ENCODE data around the gene LOXL3.

LOXL3 gene

GRCh38 chr2:74531666-74532065, 22.1 kb downstream of the LOXL3 start:
- H3K27ac Mint-ChIP-seq, result peak overlapping the region; percentile 99

GRCh38 chr2:74530239-74531187, 23.2 kb downstream of the LOXL3 start:
- peak; percentile 68 for DNase-seq
- H3K36me3 Mint-ChIP-seq (ENCODE audit: low read depth), result peaks cover 76% of the 10 kb centered on the region
- no peaks in the 10 kb centered on the region for H3K27me3 Mint-ChIP-seq
- H3K4me3 Mint-ChIP-seq, result peak overlapping the region; percentile 100
- H3K9me3 Mint-ChIP-seq, result no peaks in the 10 kb centered on the region
- peak overlapping the region; percentile 99 for H3K27ac Mint-ChIP-seq
- H3K4me1 Mint-ChIP-seq (ENCODE audit: low read depth), result peaks cover 40% of the 10 kb centered on the region

More at GRCh38 chr2:74531666-74532065, 22.1 kb downstream of the LOXL3 start:
- H3K27me3 Mint-ChIP-seq, result no peaks in the 10 kb centered on the region
- no peak for DNase-seq
- H3K9me3 Mint-ChIP-seq, result no peaks in the 10 kb centered on the region
- H3K36me3 Mint-ChIP-seq (ENCODE audit: low read depth), result peaks cover 65% of the 10 kb centered on the region
- peak overlapping the region; percentile 100 for H3K4me3 Mint-ChIP-seq
- H3K4me1 Mint-ChIP-seq (ENCODE audit: low read depth), result peaks cover 35% of the 10 kb centered on the region

GRCh38 chr2:74529357-74530238, 24.1 kb downstream of the LOXL3 start, which contains the start of the genes AUP1 and HTRA2:
Gene AUP1, minus strand, starts transcription at chr2:74529706. Its CDS starts 77 bp downstream, at chr2:74529629.
Gene HTRA2, plus strand, starts transcription at chr2:74529933. Its CDS starts 74 bp downstream, at chr2:74530007.
- no peaks in the 10 kb centered on the region for H3K27me3 Mint-ChIP-seq
- peaks cover 40% of the 10 kb centered on the region for H3K4me1 Mint-ChIP-seq (ENCODE audit: low read depth)
- H3K36me3 Mint-ChIP-seq (ENCODE audit: low read depth), result peaks cover 82% of the 10 kb centered on the region
- H3K9me3 Mint-ChIP-seq, result no peaks in the 10 kb centered on the region
- peak within 1 kb of the TSS; percentile 99 for H3K27ac Mint-ChIP-seq
- H3K4me3 Mint-ChIP-seq, result peak within 1 kb of the TSS; percentile 100
- peak; percentile 94 for DNase-seq

- Mint-ChIP-seq H3K27ac (peak overlapping the region; percentile 99), H3K4me1 (ENCODE audit: low read depth) (peaks cover 40% of the 10 kb centered on the region), H3K27me3 (no peaks in the 10 kb centered on the region), H3K4me3 (peak overlapping the region; percentile 100), H3K36me3 (ENCODE audit: low read depth) (peaks cover 79% of the 10 kb centered on the region), H3K9me3 (no peaks in the 10 kb centered on the region)
- no peak for DNase-seq
Observed at GRCh38 chr2:74528600-74529356, 25.0 kb downstream of the LOXL3 start.

- Mint-ChIP-seq H3K4me1 (ENCODE audit: low read depth) (peaks cover 40% of the 10 kb centered on the region), H3K27ac (peak overlapping the region; percentile 99), H3K36me3 (ENCODE audit: low read depth) (peaks cover 70% of the 10 kb centered on the region)
Observed at GRCh38 chr2:74527741-74528140, 26.0 kb downstream of the LOXL3 start.

GRCh38 chr2:74526649-74527230, 27.0 kb downstream of the LOXL3 start:
- Mint-ChIP-seq H3K4me3 (peak overlapping the region; percentile 10), H3K9me3 (no peaks in the 10 kb centered on the region), H3K27me3 (no peaks in the 10 kb centered on the region), H3K27ac (peak overlapping the region; percentile 33), H3K4me1 (ENCODE audit: low read depth) (peaks cover 34% of the 10 kb centered on the region), H3K36me3 (ENCODE audit: low read depth) (peaks cover 60% of the 10 kb centered on the region)
- DNase-seq, result no peak

More at GRCh38 chr2:74527741-74528140, 26.0 kb downstream of the LOXL3 start:
- Mint-ChIP-seq H3K4me3 (peak overlapping the region; percentile 100), H3K9me3 (no peaks in the 10 kb centered on the region), H3K27me3 (no peaks in the 10 kb centered on the region)
- DNase-seq, result no peak

- H3K4me3 Mint-ChIP-seq, result peak within 1 kb of the TSS; percentile 47
- H3K27me3 Mint-ChIP-seq, result no peaks in the 10 kb centered on the region
- H3K36me3 Mint-ChIP-seq (ENCODE audit: low read depth), result peaks cover 53% of the 10 kb centered on the region
- peak within 1 kb of the TSS; percentile 38 for H3K27ac Mint-ChIP-seq
- no peaks in the 10 kb centered on the region for H3K9me3 Mint-ChIP-seq
- H3K4me1 Mint-ChIP-seq (ENCODE audit: low read depth), result peaks cover 27% of the 10 kb centered on the region
- no peak for DNase-seq
Observed at GRCh38 chr2:74525717-74526648, 27.8 kb downstream of the LOXL3 start, which contains the start of gene DQX1. Gene DQX1, minus strand, starts transcription at chr2:74526231. Its CDS starts 502 bp downstream, at chr2:74525729.

- Mint-ChIP-seq H3K27me3 (peaks cover 7% of the 10 kb centered on the region), H3K27ac (peak overlapping the region; percentile 38), H3K4me3 (no peak overlapping the region), H3K4me1 (ENCODE audit: low read depth) (peaks cover 23% of the 10 kb centered on the region), H3K36me3 (ENCODE audit: low read depth) (peaks cover 46% of the 10 kb centered on the region), H3K9me3 (no peaks in the 10 kb centered on the region)
- DNase-seq, result no peak
Observed at GRCh38 chr2:74524955-74525716, 28.6 kb downstream of the LOXL3 start.

- Mint-ChIP-seq H3K9me3 (no peaks in the 10 kb centered on the region), H3K27me3 (peaks cover 18% of the 10 kb centered on the region), H3K4me3 (no peak overlapping the region), H3K36me3 (ENCODE audit: low read depth) (peaks cover 41% of the 10 kb centered on the region), H3K4me1 (ENCODE audit: low read depth) (peaks cover 23% of the 10 kb centered on the region), H3K27ac (no peak overlapping the region)
- DNase-seq, result no peak
Observed at GRCh38 chr2:74524005-74524404, 29.7 kb downstream of the LOXL3 start.

- Mint-ChIP-seq H3K4me3 (no peak overlapping the region), H3K9me3 (no peaks in the 10 kb centered on the region), H3K4me1 (ENCODE audit: low read depth) (peaks cover 14% of the 10 kb centered on the region), H3K27me3 (peaks cover 33% of the 10 kb centered on the region), H3K27ac (no peak overlapping the region), H3K36me3 (ENCODE audit: low read depth) (peaks cover 26% of the 10 kb centered on the region)
- DNase-seq, result no peak
Observed at GRCh38 chr2:74522516-74522915, 31.2 kb downstream of the LOXL3 start.

GRCh38 chr2:74516650-74517049, 37.1 kb downstream of the LOXL3 start:
- H3K27ac Mint-ChIP-seq, result no peak overlapping the region
- peaks cover 81% of the 10 kb centered on the region for H3K27me3 Mint-ChIP-seq
- peaks cover 25% of the 10 kb centered on the region for H3K4me1 Mint-ChIP-seq (ENCODE audit: low read depth)
- no peak for DNase-seq
- H3K4me3 Mint-ChIP-seq, result peak overlapping the region; percentile 48
- no peaks in the 10 kb centered on the region for H3K9me3 Mint-ChIP-seq
- H3K36me3 Mint-ChIP-seq (ENCODE audit: low read depth), result no peaks in the 10 kb centered on the region

- H3K4me1 Mint-ChIP-seq (ENCODE audit: low read depth), result peaks cover 26% of the 10 kb centered on the region
- no peak overlapping the region for H3K27ac Mint-ChIP-seq
- H3K36me3 Mint-ChIP-seq (ENCODE audit: low read depth), result no peaks in the 10 kb centered on the region
- no peaks in the 10 kb centered on the region for H3K9me3 Mint-ChIP-seq
- peak; percentile 87 for DNase-seq
- peak overlapping the region; percentile 48 for H3K4me3 Mint-ChIP-seq
- peaks cover 87% of the 10 kb centered on the region for H3K27me3 Mint-ChIP-seq
Observed at GRCh38 chr2:74515981-74516633, 37.6 kb downstream of the LOXL3 start.
